Lower leg skin (tissue), 4 donors: Measurements from ENCODE around the gene PTPN5. TPM values are rescaled to one million over a fixed set of nuclear protein-coding genes. Genes with fewer than 3 reads are reported as not detected.

Experiments used
- DNase-seq, 2 donors: peaks; one replicate each; pipeline ENCODE4 v3.0.0-alpha.2; 2019; ENCODE audit warnings: low spot score in 2 of 2
- H3K4me3 ChIP-seq: fragments of 200-600 bp; sonication (generic); 2 replicates; pipeline ENCODE4 v1.5.1; 2017; ENCODE audit warnings: mild to moderate bottlenecking, low read depth; ENCODE audit not compliant: poor library complexity, severe bottlenecking
- POLR2A ChIP-seq, 2 donors: fragments of 450-650 bp; IDR thresholded peaks; one replicate each; pipeline ENCODE4 v1.6.1; 2016 to 2017; ENCODE audit warnings: antibody characterized with exemption in 2 of 2, mild to moderate bottlenecking in 1 of 2, moderate library complexity in 1 of 2
- WGBS, 2 donors: methylation state at CpG; one replicate each; pipeline ENCODE4 v1.1.5; 2018; 5-methylcytosine and 5-hydroxymethylcytosine counted together
- intact Hi-C: fragments of 100-400 bp; cut with DNase I; formaldehyde crosslinking; loops from one replicate; pipeline ENCODE4 v1.15.0; 2023; ENCODE audit warnings: low total_unique reads
- total RNA-seq, 4 donors: library from RNA; depleted of rRNA; stranded (reverse); fragments of >200 nt; gene quantifications; one replicate each; pipeline ENCODE4 v1.1.0, GENCODE V29; 2016
- TF ChIP-seq, protein P1 (sequence below), 3 donors: fragments of 450-650 bp; IDR thresholded peaks; one replicate each; pipeline ENCODE4 v1.5.1; 2016; ENCODE audit warnings: antibody characterized with exemption in 3 of 3, mild to moderate bottlenecking in 3 of 3, moderate library complexity in 2 of 3

The PTPN5 gene
- total RNA-seq, 4 donors from 2014 or later: 0.29 to 2.7 (median 0.69) TPM; not detected in 1

DNA sequence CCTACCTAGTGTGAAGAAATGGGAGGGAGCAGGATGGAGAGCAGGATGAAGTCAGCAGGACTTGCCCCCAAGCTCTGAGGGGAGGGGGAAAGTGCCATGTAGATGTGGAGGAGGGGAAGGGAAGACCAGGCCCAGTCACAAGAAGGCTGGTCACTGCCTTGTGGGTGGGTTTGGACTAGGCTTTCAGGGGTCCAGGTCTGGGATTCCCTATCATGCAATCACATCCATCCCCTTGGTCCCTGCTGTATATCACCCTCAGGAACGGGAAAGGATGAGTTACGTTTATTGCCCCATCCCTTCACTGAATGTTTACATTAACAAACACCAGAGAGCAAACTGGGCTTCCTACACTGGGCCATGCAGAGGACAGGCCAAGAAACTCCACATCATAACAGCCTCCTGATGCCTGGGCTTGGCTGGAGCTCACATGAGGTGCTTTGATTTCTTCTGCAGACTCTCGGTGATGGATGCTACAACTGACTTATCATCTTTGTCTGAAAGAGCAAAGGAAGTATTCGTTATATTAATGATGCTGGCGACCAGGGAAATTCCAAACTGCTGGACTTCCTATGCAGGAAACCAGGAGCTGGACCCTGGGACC is 87.5 kb downstream of the PTPN5 start:
- intact Hi-C loops: no loop called here
- no peak for DNase-seq
- no peak overlapping the region for H3K4me3 ChIP-seq
- WGBS, 2 donors: 89 to 90% methylated on average over 5 of the region's 5 CpGs
- TF ChIP-seq POLR2A (IDR thresholded peaks at IDR 0.05): no peak
- TF ChIP-seq, protein P1, sequence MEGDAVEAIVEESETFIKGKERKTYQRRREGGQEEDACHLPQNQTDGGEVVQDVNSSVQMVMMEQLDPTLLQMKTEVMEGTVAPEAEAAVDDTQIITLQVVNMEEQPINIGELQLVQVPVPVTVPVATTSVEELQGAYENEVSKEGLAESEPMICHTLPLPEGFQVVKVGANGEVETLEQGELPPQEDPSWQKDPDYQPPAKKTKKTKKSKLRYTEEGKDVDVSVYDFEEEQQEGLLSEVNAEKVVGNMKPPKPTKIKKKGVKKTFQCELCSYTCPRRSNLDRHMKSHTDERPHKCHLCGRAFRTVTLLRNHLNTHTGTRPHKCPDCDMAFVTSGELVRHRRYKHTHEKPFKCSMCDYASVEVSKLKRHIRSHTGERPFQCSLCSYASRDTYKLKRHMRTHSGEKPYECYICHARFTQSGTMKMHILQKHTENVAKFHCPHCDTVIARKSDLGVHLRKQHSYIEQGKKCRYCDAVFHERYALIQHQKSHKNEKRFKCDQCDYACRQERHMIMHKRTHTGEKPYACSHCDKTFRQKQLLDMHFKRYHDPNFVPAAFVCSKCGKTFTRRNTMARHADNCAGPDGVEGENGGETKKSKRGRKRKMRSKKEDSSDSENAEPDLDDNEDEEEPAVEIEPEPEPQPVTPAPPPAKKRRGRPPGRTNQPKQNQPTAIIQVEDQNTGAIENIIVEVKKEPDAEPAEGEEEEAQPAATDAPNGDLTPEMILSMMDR (IDR thresholded peaks at IDR 0.05): no peak

DNA sequence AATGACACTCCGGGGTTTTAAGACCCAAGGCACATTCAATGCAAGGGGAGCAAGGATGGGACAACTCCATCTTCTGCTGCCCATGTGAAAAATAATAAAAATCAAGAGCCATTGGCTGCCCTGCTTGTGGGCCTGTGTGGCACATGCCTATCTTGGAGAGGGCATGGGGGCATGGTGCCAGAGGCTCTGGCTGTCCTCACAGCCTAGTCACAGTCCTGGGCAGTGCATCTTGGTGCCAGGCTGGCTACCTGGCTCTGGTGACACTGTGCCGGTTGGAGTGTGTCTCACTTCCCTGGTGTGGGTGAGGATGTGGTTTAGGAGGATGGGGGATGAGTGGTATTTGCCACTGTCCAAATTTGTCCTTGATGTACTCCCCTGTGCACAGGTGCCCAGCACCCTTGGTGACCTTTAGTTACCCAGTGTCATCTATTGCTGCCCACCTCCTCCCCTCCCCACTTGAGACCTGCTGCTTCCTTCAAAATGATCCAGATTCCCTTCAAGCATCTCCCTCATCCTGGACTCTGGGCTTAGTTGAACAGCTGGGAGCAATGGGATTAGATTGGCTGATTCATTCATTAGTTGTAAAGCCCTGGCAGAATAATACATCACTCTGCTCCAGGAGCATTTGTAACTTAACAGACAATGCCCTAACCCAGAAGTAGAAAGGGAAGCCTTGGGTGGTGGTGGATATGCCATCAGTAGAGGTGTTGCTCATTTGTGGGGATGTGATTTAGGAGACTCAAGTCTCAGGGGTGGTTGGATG is 88.4 kb downstream of the PTPN5 start:
- no peak for TF ChIP-seq POLR2A (IDR thresholded peaks at IDR 0.05)
- TF ChIP-seq, protein P1 (IDR thresholded peaks at IDR 0.05): no peak
- 69 to 100% methylated on average over 1 to 2 of the region's 2 CpGs for WGBS, 2 donors
- intact Hi-C loops: no loop called here
- no peak for DNase-seq
- no peak overlapping the region for H3K4me3 ChIP-seq

DNA sequence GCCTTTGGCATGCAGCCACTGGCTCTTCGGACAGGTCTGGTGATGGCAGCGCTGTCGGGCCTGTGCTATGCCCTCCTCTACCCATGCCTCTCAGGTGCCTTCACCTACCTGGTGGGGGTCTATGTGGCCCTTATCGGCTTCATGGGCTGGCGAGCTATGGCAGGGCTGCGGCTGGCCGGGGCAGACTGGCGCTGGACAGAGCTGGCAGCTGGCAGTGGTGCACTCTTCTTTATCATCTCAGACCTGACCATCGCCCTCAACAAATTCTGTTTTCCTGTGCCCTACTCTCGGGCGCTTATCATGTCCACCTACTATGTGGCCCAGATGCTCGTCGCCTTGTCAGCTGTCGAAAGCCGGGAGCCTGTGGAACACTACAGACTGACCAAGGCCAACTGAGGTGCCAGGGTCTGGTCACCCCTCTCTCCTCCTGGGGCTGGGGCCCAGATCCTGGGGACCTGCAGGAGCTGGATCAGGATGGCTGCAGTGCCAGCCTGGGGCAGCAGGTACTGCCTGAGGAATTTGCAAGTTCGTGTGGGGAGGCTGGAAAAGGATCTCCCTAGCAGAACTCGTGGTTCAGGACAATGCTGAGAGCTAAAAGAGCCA is 89.9 kb downstream of the PTPN5 start:
- DNase-seq: no peak
- no peak overlapping the region for H3K4me3 ChIP-seq
- TF ChIP-seq, protein P1 (IDR thresholded peaks at IDR 0.05): no peak
- no peak for TF ChIP-seq POLR2A (IDR thresholded peaks at IDR 0.05)
- WGBS, 2 donors: 91 to 94% methylated on average over 17 of the region's 17 CpGs
- intact Hi-C loops: no loop called here

DNA sequence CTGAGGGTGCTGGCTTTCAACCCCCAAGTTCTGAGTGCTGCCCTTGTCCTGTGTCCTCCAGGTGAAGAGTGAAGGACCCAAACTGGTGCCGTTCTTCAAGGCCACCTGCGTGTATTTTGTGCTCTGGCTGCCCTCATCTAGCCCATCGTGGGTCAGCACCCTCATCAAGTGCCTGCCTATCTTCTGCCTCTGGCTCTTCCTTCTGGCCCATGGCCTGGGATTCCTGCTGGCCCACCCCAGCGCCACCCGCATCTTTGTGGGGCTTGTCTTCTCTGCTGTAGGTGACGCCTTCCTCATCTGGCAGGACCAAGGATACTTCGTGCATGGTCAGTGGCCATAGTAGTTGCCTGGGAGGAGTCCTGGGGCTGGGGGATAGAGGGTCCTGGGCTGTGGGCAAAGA is 90.7 kb downstream of the PTPN5 start:
- no peak overlapping the region for H3K4me3 ChIP-seq
- 93 to 94% methylated on average over 7 of the region's 7 CpGs for WGBS, 2 donors
- DNase-seq: no peak
- intact Hi-C loops: no loop called here
- no peak for TF ChIP-seq POLR2A (IDR thresholded peaks at IDR 0.05)
- TF ChIP-seq, protein P1 (IDR thresholded peaks at IDR 0.05): no peak

DNA sequence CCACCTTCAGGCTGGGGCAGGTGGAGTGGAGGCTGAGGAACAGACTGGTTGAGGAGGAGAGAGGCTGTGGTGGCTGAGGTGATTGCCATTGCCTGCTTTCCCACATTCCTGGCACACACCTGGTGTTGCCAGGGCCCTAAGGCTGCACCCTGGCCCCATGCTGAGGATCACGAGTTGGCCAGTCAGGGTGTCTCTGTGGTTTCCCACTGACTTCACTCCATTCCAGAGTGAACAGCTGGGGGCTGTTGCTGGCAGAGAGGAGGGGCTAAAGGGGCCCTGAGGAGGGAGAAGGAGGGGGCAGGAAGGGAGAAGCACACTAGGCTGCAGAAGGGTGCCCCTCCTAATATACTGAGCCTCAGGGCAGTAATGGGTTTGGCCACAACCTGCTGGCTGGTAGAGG is 91.2 kb downstream of the PTPN5 start:
- TF ChIP-seq, protein P1 (IDR thresholded peaks at IDR 0.05): no peak
- no peak for TF ChIP-seq POLR2A (IDR thresholded peaks at IDR 0.05)
- intact Hi-C loops: no loop called here
- DNase-seq: no peak
- WGBS, 2 donors: 30 to 47% methylated on average over 1 of the region's 1 CpG
- no peak overlapping the region for H3K4me3 ChIP-seq
